Fibroblast of upper back skin (primary cell): ENCODE measurements around the gene C1QTNF2.
A peak's percentile ranks its signal among the peaks of the same experiment; 100 is the strongest.

Source experiments
- DNase-seq: peaks from one replicate; pipeline ENCODE4 v3.0.0-alpha.2; 2013

Gene C1QTNF2, protein sequence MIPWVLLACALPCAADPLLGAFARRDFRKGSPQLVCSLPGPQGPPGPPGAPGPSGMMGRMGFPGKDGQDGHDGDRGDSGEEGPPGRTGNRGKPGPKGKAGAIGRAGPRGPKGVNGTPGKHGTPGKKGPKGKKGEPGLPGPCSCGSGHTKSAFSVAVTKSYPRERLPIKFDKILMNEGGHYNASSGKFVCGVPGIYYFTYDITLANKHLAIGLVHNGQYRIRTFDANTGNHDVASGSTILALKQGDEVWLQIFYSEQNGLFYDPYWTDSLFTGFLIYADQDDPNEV

DNA sequence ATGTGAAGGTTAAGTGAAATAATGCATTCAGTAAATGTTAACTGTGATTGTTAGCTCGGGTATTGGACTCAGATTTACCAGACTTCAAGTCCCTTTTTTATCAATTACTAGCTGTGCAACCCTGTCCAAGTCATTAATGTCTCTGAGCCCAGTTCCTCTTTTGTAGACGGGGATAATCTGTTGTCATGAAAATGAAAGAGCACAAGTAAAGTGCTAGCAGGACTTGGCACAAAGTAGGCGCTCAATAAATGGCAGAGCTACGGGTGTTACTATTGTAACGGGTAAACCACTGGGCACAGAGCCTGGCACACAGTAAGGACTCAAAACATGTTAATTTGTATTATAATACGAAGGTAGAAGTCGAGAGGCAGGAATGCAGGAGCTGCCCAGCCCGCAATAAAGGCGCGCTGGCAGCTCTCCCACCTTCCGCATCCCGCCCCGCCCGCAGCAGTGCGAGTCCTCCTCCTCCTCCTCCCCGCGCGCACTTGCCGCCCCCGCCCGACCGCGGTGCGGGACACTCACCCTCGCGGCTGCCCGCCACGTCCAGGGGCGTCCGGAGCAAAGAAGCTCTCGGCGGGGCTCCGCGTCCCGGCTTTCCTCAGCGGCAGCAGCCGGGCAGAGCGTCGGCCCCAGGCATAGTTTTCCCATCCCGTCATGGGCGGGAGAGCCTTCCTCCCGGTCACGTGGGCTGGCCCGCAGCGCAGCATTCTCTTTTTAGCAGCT is at the start of gene C1QTNF2:
Gene C1QTNF2 (minus strand): TSS at position 637 of the 723 bp plus-strand sequence. CDS start 15,615 bp downstream, outside the sequence.
- DNase-seq: peak; percentile 74

DNA sequence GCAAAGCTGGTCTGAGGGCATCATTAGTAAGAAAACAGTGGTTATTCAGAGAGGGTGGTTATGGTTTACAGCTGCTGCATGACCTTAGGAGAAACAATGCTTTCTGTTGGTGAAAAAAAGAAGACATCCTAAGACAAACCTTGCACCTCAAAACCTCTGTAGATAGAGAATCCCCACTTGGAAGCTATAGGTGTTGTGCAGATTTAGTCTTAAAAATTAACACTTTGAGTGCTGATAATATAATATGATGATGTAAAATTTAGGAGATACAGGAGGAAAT is 49.8 kb upstream of the C1QTNF2 start:
- DNase-seq: no peak

DNA sequence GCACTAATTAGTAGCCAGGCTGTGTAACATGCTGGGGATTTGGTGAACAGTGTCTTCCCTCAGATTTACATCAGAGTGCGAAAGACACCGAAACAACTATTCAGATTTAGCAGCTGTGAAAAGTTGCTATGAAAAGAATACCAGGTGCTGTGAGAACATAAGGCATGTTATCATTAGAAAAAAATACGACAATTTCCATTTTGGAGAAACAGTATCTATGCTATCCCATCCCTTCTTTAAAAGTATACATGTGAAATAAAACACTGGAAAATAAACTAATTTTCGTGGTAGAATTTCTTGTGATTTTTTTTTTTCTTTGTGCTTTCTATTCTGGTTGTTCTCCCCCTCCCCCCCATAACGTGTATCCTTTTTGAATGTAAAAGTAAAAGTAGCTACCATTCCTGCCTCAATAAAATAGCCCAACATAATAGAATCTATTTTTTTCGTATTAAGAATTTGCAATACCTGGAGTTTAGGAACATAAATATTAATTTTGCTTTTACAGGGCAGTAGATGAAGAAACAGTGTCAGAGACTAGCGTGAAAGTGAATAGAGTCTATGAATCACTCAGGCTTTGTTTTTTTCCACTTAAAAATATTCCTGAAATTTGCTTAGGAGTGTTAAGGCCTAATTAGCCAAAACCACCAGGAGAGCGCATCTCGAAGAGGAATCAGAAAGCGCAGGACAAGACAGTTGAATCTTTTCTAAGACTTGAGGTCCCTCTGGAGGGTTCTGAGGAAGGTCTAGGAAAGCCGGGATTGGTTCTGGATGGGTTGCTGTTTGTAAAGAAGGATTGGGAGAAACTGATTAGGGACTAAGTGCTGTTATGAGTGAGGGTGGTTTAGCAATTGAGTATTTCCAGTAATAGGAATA is 49.3 kb upstream of the C1QTNF2 start:
- DNase-seq: no peak

DNA sequence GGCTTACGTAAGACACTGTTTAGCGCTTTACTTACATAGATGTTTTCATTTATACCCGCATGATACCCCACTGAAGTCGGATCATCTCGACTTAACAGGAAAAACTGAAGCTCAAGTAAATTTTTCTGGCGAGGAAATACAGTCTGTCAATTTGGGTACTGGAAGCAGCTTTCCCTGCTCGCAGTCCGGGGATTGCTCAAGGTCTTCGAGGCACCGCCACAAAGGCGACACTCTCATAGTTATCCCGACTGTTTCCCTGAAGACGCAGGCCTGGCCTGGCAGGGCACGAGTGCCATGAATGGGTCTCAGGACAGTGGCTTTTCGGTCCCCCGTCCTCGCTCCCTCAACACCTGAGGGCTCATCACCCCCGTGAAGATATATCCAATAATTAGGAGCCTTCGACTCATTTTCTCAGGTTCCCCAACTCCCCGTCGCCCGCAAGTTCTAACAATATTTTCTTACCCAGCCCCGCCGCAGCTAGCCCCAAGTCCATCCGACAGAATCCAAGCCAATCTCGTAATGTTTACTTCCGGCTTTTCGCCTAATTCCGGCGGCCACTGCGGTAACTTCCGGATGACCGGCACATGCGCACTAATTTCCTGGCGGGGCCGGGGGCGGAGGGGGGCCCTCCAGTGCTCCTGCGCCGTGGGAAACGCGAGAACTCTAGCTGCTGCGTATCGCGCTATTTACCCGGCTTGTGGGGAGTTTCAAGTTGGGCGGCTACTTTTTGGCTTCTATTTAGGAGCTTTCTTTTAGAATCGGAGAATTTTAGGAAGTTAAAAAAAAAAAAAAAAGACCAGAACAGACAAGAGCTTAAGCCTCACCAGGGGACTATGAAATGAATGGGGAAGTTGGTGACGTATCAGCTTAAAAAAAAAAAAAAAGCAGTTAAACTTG is 48.4 kb upstream of the C1QTNF2 start, which contains the start of gene SLU7:
Gene SLU7 (minus strand): TSS at position 521 of the 897 bp plus-strand sequence. CDS start 3,787 bp downstream, outside the sequence.
- peak; percentile 96 for DNase-seq

DNA sequence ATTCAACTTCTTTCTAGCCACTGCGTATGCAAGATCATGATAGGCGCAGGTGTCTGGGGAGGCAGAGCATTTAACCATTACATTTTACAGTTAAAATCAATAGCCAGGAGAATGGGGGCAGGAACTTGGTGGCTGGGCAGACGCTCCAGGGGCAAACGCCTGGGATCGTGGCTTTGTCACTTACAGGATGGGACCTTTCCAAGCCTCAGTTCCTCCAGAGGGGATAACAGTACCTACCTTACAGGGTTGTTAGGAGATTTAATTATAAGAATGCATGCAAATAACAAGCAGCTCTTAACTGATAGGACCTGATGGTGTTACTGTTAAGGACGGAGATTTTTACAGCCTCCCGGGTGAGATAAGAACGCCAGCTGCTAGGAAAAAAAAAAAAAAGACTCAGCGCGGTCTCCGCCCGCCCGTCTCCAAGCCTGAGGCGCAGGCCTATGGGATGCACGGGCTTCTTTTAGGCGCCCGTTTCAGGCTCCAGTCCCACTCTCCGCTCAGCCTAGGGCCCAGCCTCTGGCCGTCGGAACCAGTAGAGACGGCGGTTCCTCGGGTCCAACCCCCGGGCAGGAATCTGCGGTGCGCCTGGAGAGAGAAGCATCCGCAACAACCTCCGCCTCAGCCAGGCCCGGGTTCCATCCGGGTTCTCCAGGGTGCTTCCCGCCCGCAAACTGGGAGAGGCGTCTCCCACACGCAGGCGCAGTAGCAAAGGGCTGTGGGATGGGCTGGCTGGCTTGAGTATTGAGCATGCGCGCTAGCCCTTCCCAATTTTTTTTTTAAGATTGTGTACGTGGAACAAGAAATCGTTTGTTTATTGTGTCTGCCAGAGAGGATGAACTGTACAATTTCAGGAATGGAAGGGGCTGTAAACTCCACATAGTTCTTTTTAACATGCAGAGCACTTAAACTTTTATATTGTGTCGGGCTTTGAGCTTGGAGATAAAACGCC is 29.3 kb upstream of the C1QTNF2 start, which contains the start of gene FAM200C:
Gene FAM200C (minus strand): TSS at position 653 of the 952 bp plus-strand sequence. CDS start 4,564 bp downstream, outside the sequence.
- peak; percentile 97 for DNase-seq

DNA sequence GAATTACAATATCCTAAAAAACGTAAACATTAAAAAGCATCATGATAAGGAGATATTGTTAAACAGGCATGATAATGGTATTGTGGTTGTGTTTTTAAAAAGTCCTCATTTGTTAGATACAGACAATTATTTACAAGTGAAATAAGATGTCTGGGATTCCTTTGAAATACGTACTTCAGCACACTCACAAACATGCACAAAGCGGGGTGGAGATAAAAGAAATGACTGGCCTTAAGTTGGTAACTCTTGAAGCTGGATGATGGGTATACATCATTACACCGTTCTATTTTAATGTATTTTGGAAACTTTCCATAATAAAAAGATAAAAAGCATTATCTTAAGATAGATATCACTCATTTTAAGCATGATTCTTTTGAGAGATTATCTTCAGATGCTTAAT is 28.4 kb upstream of the C1QTNF2 start:
- peak; percentile 22 for DNase-seq

DNA sequence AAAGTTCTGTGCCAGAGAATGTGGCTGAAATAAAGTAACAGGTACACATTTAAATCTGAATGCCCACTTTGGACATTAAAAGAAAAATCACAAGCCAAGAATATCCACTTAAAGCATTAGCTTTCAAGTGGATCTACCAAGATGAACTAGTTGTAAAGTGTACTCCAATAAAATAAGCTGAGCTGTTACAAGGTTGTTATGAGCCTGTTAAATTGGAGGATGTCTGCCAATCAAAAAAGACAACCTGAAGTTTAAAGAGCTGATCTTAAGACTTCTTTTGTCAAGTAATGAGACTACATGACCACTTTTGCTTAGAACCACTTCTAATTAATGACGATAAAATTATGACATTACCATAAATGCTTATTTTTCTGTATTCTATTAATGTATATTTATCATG is 27.1 kb upstream of the C1QTNF2 start:
- no peak for DNase-seq

DNA sequence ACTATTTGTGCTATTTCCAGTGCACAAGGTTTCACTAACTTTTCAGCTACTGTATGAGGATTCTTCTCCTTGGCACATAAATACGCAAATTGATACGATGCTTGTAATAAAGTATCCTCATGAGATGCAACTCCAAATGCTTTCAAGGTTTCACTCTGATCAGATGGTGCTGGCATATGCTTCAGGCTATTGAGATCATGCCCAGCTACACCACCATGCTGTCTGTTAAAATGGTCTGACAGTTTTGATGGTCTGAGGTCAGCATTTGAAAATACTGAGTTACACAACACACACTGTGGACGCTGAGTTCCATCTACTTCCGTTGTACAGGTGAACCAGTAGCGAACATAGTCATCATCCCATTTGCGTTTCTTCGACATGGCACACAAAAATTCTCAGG is 24.7 kb upstream of the C1QTNF2 start:
- no peak for DNase-seq

DNA sequence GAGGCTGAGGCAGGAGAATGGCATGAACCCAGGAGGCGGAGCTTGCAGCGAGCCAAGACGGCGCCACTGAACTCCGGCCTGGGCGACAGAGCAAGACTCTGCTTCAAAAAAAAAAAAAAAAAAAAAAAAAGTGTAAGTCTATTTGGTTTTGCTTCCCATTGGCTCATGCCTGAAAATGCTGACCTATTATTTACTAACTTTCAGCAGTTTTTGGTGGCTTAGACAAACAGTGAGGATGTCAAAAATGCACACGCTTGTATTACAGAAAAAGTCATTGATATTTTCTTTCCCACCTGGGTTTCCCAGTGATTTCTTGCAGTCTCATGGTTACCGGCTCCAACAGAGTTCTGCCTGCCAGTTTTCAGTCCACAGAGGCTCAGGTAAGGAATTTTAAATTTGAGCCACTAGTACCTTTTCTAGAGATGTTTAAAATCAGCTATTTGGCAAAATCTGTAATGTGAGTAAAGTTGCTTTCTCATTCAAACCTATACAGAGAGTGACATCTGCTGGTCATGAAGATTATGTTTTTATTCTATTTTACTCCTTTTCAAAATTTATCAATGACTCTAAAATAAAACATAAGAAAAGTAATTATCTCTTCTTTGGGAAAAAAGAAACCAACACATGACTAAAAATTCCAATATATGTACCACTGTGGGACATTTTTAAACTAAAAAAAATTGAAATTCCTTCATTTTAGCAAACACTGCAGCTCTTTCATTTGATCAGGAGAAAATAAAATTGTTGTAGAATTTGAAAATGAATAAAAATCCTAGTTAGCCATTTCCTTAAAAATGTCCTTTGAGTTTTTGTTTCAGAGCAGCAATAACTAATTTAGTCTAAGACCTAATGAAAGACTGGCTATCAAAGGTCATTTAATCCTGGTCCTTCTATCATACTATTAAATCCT is 20.6 kb upstream of the C1QTNF2 start:
- DNase-seq: peak; percentile 41

DNA sequence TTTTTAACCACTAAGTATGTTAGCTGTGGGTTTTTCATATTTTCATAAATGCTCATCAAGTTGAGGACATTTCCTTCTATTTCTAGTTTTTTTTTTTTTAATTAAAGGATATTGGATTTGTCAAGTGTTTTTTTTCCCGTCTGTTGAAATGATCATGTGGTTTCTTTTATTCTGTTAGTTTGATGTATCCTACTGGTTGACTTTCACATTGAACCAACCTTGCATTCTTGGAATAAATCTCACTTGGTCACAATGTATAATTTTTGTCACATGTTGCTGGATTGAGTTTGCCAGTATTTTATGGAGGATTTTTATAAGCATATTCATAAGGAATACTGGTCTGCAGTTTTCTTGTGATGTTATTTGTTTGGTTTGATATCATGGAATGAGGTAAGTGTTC is 17.0 kb upstream of the C1QTNF2 start:
- no peak for DNase-seq

DNA sequence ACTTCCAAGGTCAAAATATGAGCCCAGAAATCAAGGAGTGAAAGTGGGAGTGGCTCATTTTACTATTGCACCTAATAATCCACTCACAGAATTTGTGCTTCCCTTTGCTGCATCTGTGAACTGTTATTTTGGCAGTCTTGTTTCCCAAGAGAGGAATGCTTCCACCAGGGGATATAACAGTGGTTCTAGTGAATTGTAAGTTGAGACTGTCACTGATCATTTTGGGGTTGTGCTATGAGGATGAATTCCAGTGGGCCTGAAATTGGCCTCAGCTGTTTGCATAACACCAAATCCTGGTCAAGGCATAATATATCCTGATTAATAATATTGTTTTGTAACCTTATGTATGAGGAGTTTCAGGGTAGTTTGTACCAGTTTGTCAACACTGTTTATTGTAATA is 15.1 kb upstream of the C1QTNF2 start:
- DNase-seq: no peak

DNA sequence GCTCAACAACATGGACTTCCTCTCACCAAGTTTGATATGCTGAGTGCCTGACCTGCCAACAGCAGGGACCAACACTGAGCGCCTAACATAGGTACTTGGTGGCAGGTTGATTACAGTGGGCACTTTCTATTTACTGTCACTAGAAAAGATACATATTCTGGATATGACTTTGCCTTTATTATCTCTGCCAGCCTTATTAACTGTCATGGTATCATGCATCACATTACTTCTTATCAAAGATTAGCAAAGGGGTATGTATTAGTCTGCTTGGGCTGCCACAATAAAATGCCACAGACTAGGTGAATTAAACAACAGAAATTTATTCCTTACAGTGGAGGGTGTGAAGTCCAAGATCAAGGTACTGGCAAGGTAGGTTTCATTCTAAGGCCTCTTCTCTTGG is 14.3 kb upstream of the C1QTNF2 start:
- no peak for DNase-seq

DNA sequence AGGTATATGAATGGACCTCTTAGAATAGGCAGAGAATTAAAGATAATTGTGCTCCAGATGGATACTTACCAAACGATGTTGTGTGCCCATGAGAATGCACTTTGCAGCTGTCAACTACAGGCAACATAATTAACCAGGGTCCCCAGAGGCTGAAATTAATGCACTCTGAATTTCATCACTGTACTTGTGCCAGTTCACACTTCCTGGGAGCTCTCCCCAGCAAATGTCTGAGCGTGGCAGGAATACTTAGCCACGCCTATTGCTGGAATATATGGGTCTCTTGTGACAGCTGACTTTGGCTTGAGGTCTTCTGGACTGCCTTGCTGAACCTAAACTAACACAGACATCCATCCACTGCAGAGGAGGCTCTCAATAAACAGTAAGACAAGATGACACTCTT is 11.9 kb upstream of the C1QTNF2 start:
- DNase-seq: no peak

DNA sequence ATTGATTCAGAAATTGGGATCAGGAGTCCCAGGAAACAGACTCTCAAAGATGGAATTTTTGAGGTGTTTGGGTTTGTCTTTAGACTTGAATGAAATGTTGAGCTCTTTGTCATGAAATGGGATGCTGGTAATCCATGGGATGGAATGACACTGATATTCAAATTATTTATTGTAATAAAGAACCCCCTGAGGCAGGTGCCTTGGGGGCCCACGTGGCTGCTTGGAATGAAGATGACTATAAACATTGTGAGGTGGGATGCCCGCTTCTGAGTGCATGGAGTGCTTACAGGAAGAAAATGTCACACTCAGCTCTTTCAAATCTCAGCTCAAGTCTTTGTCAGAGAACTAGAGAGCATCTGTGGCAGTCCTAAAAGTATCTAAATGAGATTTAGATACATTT is 9.6 kb upstream of the C1QTNF2 start:
- no peak for DNase-seq

DNA sequence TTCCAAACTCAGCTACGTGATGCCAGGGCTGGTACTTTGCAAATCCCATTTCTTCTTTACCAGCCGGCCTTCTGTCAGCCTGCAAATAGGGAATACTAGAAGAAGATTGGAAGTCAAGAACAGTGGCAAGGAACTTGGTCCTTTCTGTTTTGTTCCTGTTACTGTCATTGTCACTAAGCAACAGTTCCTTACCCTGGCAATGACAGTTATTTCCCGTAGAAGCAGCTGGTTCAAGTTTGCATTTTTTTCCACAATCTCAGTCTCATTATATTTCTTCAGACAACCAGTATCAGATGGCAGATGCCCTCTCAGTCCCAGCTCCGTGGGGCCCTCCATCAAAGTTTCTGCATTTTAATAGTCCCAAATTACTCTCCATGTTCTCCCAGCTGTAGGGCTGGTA is 9.1 kb upstream of the C1QTNF2 start:
- no peak for DNase-seq

DNA sequence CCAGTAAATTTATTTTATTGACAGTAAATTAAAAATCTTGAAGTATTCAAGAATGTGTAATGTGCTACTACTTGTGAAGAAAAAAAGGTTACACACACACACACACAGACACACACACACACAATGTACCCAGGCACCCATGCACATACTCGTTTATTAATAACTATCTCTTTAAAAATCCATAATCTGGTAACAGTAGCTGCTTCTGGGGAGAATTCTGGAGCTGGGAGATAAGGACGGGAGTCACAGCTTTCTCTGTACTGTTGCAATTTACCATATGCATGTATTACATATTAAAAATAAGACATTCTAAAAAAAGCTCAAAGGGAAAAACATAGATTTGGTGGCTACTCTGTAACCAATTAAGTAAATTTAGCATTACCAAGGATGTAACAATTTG is 7.9 kb upstream of the C1QTNF2 start:
- DNase-seq: no peak

DNA sequence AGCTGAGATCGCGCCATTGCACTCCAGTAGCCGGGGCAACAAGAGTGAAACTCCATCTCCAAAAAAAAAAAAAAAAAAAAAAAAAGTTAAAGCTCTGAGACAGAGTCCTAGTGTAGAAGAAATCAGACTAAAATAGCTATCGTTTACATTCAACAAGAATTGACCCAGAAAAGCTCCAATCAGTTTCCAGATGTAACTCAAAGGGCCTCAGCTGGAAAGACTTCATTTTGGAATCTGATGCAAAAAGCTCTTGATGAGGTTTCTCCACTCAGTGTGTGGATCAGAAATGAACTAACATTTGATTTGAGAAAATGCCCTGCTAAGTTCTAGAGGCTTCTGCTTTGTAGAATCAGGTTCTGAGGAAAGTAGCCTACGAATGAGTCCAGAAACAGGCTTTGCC is 7.2 kb upstream of the C1QTNF2 start:
- no peak for DNase-seq

DNA sequence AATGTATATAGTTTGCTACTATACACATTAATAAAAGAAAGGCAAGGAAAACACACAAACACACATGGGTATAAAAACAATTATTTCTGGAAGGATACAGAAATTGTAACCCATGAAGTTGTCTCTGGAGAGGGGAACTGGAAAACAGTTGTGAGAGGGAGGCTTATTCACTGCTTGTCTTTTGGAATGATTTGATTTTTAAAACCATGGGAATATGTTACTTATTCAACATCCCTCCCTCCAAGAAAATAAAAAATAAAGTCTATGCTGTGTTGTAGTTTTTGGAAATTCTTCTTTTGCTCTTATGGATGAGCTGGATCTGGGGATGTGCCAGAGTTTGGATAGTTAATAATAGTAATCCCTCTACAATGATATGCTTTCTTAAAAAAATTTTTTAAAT is 6.0 kb upstream of the C1QTNF2 start:
- no peak for DNase-seq

DNA sequence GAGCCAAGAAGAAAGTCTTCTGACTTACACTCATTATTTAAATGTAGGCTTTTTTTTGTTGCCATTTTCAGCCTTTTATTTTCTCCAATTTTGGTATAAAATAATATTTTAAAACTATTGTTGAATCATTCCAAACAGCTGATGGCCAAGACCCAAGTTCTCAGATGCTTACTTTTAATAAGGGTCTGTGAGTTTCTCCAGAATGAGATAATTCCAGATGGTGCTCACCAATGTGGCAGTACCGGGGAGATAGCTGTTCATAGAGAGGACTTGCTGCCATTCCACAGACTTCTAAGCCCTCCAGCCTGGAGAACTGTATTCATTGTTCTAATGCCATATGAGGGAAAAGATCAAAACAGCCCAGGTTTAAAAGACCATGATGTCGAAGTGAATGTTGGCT is 5.3 kb upstream of the C1QTNF2 start:
- no peak for DNase-seq

DNA sequence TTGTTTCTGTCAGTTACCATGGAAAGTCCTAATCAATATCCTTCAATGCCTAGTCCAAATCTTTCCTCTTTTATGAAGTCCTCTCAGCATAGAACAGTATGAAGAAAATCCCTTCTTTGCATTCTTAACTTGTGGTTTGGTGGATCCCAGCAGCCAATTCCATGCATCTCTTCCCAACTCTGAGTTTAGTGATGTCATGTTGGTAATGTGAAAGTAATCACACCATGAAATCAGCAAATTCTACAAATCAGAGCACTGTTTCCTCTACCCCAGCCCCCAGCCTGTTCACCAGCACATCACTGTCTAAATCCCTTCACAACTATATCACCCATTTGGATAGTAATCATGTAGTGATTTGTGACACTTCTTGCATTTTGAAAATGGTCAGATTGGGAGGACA is 4.7 kb upstream of the C1QTNF2 start:
- peak; percentile 59 for DNase-seq
